GM13977 (cell line): ENCODE results near the gene UGGT2.

Experiments
- DNase-seq: peaks from one replicate; pipeline ENCODE4 v3.0.0; 2012; ENCODE audit warnings: low spot score
- in situ Hi-C: fragments of 300-500 bp; cut with MboI; formaldehyde crosslinking; loops from one replicate; pipeline ENCODE4 v1.12.0; 2022; ENCODE audit warnings: low sequenced_read_pairs, low pct_unique_long_range_greater_than_20kb, mixed read lengths, inconsistent platforms; ENCODE audit not compliant: unreplicated experiment
- TF ChIP-seq, protein P1 (sequence below): IDR thresholded peaks from 2 replicates; pipeline ENCODE4 v1.5.1; 2012; ENCODE audit warnings: mild to moderate bottlenecking, control low read depth; ENCODE audit not compliant: insufficient read depth; ENCODE audit errors: extremely low read depth, missing control alignments

The UGGT2 gene

DNA sequence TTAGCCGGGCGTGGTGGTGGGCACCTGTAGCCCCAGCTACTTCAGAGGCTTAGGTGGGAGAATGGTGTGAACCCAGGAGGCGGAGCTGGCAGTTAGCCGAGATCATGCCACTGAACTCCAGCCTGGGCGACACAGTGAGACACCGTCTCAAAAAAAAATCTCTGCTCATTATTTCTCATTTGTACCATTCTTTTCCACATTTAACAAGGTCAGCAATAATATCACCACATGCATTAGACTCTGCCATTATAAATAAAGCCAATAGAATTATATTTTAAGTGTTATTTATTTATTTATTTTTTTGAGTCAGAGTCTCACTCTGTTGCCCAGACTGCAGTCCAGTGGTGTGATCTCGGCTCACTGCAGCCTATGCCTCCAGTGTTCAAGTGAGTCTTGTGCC lies 24.2 kb downstream of the UGGT2 start:
- no peak for DNase-seq
- in situ Hi-C loops, result loop anchor here (10.0 kb wide), 1 partner anchor 206 kb away; no protein-coding TSS in a partner anchor
- TF ChIP-seq, protein P1, sequence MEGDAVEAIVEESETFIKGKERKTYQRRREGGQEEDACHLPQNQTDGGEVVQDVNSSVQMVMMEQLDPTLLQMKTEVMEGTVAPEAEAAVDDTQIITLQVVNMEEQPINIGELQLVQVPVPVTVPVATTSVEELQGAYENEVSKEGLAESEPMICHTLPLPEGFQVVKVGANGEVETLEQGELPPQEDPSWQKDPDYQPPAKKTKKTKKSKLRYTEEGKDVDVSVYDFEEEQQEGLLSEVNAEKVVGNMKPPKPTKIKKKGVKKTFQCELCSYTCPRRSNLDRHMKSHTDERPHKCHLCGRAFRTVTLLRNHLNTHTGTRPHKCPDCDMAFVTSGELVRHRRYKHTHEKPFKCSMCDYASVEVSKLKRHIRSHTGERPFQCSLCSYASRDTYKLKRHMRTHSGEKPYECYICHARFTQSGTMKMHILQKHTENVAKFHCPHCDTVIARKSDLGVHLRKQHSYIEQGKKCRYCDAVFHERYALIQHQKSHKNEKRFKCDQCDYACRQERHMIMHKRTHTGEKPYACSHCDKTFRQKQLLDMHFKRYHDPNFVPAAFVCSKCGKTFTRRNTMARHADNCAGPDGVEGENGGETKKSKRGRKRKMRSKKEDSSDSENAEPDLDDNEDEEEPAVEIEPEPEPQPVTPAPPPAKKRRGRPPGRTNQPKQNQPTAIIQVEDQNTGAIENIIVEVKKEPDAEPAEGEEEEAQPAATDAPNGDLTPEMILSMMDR, result no peak

DNA sequence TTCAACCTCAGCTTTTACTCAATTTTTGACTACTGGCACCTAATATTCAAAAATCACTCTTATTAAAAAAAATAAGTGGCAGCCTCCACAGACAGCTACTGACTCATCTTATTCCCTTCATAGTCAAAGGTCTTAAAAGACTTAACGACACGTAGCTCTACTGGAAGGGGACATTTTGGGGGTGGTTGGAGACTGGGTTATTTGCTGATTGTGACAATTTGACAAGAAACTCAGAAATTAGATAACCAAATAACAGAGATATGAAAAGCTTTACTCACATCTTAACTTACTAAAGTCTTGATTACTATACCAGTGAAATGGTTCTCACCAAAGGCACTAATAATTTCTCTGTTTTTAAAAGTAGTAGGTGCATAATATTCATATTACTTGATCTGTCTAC lies 25.7 kb downstream of the UGGT2 start:
- in situ Hi-C loops, result loop anchor here (10.0 kb wide), 1 partner anchor 207 kb away; no protein-coding TSS in a partner anchor
- no peak for DNase-seq
- TF ChIP-seq, protein P1, result no peak

GRCh38 chr13:96025283-96025682 lies 27.9 kb downstream of the UGGT2 start:
- DNase-seq, result no peak
- TF ChIP-seq, protein P1, result no peak
- in situ Hi-C loops, result loop anchor here (10.0 kb wide), 1 partner anchor 210 kb away; no protein-coding TSS in a partner anchor

- DNase-seq, result no peak
- TF ChIP-seq, protein P1, result no peak
- in situ Hi-C loops, result loop anchor here (10.0 kb wide), 1 partner anchor 214 kb away; no protein-coding TSS in a partner anchor
Observed at GRCh38 chr13:96020931-96021330, 32.3 kb downstream of the UGGT2 start.

DNA sequence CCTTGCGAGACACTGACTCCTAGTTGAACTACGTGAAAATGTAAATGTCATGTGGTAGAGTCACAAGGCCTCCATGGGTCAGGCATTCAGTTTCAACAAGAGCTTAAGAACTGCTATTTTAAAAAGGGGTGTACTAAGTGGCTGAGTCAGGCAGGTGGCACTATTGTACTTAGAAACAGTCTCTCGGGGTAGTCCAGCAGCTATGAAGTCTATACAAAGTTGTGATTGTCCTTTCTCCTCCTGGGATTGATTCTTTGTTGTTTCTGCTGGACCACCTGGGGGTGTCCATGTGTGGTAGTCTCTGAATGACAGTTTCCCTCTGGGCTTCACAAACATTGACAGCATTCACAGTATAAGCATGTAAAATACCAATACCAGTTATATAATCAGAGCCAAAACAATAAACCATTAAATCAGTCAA lies 33.0 kb downstream of the UGGT2 start:
- TF ChIP-seq, protein P1, result peak; percentile 63
- DNase-seq, result peak; percentile 52
- in situ Hi-C loops, result loop anchor here (10.0 kb wide), 1 partner anchor 215 kb away; no protein-coding TSS in a partner anchor

- in situ Hi-C loops, result no loop called here
- DNase-seq, result no peak
- TF ChIP-seq, protein P1, result no peak
Observed at GRCh38 chr13:96018135-96018534, 35.1 kb downstream of the UGGT2 start.
